ENCODE data around the gene DCAF8.

DCAF8 gene

DNA sequence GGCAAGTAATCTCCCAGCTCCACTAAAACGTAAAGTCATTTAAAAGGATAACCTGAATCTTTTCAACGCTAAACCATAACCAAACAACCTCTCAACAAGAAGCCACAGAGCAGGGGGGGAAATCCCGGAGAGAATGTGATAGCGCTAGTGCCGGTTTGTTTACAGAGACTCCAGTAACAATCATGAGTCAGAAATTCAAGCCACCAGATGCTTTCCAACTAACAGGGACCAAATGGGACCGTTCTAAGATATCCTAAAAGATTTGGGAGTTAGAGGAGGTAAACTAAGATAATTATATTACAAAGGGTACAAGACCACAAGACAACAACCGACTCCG lies 825 bp downstream of the DCAF8 start:
- no peak for DNase-seq (ENCODE audit: low spot score)

DNA sequence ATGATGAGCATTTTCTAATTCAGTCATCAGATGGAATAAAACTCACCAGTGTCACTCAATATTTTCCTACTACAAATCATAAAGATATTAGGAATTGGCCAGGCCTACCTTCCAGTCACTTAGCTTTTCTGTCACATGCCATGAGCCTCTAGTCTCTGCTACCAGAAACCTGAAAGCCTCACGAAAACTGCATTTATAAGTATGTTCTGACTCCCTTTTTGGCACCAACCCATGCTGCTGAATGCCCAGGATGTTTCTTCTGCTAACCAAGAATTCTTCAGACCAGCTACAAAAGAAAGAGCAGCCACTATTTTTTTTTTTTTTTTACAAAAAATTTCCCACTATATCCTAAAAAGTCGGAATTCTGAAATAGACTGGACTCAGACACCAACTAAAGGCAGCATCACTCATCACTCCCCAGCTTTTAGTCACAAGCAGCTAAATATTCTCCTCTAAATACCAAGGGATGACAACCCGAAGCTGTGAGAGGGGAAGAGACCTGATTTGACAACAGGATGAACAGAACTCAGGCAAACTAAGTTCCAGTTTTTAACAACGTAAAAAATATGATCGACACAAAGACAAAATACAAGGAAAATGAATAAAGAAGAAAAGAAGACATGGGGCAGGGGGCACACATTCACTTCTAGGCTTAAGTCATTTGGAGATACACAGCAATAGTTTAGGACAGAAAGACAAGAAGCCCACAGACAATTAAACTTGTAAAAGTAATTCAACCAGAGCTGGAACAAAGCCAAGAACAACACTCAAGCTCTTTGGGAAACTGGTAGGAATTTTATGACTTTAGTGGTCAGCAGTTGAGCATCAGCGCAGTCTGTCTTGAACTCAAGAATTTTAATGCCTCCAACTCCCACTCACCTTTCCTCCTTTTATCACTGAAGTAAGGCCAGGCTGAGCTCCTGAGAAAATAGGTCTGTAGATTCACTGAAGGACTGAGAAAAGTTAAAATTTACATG lies 1.7 kb downstream of the DCAF8 start:
- no peak for DNase-seq (ENCODE audit: low spot score)

DNA sequence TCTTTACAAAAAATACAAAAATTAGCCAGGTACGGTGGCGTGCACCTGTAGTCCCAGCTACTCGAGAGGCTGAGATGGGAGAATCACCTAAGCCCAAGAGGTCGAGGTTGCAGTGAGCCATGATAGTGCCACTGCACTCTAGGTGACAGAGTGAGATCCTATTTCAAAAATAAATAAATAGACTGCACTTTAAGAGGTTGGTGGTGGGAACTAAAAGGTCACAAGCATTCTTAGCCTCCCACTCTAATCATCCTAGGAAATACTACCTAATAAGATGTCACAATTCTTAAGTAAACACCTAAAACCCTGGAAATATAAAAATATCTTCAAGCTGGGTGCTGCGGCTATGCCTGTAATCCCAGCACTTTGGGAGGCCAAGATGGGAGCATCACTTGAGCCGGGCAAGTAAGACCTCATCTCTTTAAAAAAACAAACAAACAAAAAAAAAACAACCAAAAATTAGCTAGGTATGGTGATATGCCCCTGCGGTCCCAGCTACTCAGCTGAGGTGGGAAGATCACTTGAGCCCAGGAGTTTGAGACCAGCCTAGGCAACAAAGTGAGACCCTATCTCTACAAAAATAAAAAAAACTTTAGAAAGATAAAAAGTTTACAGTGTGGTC lies 4.1 kb downstream of the DCAF8 start:
- no peak for DNase-seq (ENCODE audit: low spot score)

DNA sequence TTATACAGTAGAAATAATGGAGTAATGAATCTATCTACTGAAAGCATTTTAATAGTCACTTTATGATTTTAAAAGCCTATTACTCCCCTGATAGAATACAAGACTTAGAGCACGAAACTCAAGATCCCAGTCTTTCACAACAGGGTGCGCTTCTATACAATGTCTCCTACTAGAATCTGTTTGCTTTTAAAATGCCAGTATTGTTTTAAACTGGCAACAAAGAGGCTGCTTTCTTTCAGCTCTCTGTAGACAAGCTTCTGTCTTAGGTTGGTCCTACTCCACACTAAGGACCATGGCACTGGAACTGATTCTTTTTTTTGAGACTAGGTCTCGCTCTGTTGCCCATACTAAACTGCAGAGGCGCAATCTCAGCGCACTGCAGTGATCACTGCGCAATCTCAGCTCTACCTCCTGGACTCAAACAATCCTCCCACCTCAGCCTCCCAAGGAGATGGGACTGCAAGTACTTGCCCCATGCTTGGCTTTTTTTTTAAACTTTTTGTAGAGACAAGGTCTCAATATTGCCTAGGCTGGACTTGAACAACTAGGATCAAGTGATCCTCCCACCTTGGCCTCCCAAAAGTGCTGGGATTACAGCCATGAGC lies 4.8 kb downstream of the DCAF8 start:
- no peak for DNase-seq (ENCODE audit: low spot score)

DNA sequence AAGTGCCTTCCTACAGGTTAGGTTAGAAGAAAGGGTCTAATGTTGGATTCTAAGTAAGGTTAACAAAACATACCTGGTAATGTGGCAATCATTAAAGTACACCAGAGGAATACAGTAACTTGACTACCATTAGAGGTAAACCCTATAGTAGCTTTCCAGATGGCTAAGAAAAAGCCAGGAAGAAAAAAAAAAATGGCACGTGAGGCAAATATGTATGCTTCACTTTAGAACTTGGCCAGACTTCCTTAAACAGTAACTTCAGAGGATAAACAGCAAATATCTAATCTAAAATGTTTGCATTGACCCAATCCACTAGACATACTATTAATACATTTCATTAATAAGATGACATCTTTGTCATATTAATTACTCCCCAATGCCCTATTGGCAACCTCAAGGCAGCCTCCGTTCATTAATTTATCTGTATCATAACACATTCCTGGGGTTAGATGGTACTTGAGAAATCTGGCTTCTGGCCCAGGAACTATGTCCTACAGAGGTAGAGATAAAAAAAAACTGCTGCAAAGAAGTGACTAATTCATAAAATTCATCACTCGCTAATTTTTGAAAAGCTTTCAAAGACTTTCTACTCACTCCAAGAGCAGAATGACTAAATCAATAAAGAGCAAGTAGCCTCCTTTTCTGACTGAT lies 5.8 kb downstream of the DCAF8 start:
- no peak for DNase-seq (ENCODE audit: low spot score)

DNA sequence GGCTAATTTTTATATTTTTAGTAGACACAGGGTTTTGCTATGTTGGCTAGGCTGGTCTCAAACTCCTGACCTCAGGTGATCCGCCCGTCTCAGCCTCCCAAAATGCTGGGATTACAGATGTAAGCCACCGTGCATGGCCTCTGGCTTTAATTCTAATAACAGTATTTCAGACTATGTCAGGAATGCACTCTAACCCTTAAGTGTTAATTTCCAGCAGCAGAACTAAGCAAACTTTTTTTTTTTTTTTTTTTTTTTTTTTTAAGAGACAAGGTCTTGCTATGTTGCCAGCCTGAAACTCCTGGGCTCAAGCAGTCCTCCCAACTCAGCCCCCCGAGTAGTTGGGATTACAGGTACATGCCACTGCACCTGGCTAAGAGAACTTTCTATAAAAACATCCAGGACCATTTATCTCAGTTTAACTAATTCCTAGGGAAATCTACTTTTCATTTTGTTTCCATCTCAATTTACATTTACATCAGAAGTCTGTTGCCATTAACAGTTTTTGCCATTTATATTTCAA lies 6.5 kb downstream of the DCAF8 start:
- no peak for DNase-seq (ENCODE audit: low spot score)

DNA sequence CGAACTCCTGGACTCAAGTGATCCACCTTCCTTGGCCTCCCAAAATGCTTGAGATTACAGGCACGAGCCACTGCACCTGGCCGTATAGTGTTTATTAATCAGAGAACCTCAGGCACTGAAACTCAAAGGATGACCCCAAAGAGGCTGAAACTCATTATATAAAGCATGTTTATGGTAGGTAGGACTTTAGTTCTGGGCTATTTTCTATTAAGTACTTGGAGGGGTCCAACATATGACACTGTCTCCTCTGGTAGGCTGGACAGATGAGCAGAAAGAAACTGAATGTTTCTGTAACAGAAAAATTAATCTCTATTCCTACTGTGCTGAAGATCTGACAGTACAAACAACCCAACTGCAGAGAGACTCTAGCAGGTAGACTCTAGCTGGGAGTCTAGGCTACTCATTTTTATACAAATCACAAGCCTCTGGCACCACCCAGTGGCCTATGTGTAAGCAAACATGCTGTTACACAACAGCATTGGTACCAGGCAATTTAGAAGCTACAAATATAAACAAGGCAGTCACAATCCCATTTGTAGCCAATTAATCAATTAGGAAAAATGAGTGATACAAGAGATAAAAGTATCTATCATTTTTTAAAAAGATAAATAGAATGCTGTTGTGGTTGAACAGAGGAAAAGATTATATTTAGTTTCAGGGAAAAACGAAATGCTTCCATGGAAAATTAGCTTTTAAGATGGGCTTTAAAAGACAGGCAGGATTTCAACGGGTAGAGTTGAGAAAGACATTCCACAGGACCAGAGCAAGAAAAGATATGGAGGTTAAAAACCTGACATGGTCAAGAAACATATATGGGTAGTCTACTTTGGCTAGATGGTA lies 10.4 kb downstream of the DCAF8 start:
- DNase-seq (ENCODE audit: low spot score): no peak

DNA sequence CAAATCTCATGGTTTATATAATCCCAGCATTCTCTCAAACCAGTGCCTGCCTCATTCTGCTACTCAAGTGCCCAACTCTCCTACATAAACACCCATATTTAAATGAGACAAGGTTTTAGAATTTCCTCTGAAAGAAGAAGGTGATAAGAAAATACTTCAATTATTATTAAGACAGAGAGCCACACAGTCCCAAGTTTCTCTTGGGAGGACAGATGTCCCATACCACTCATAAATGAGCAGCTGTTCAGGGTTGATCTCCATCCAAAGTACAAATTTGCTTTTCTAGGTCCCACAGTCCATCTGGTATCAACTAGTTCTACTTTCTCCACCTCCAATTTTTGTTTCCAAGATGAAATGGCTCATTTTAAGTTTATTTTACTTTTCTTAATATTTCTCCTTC lies 11.3 kb downstream of the DCAF8 start:
- no peak for DNase-seq (ENCODE audit: low spot score)

DNA sequence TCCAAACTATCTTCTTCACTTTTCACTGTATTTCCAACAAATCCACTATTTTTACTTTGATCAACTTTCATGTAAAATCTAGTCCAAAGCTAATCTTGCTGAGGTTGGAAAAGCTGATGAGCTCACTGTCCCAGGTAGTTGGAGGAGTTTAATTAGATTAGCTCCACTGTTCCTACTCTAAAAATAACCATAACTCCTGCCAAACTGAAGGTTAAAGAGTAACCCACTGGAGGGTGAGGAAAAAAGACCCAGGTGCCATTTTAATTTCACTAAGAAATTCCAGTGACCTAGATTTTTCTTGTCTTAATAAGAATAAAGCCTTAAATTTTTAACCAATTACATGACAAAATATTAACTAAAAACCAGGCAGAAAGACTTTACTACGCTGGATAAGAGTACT lies 15.3 kb downstream of the DCAF8 start:
- no peak for DNase-seq (ENCODE audit: low spot score)

DNA sequence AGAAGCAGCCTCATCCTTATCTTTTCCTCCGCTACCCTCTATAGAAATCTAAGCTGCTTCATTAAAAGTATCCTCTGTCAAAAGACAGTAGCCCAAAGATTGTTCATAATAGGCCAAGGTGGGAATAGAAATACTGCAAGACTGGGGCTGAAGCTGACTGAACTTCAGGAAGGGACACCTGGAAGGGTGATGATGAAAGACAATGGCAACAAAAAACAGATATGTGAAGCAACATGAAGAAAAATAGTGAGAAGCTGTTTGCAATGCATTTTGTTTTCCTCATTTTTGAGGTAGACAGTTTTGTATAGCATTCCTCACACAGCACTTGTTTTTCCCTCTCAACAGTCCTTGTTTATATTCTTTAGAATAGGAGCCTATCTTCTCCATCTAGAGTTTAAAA lies 16.9 kb downstream of the DCAF8 start:
- DNase-seq (ENCODE audit: low spot score): no peak

DNA sequence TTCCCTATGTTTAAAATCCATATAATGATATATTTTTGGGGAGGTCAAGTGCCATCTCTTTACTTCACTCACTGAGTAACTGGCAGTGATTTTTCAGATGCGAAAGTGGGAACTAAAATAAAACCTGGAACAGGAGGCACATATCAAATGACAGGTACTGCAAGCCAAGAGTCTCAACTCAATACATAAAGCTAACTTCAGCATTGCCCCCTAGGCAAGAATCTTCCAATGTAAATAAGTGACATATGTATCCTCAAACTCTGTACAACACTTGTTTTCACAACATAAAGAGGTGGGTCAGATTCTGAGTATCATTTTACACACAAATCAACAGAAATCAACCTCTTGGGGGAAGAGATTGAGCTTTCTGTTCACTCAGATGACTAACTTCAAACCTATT lies 18.1 kb downstream of the DCAF8 start:
- DNase-seq (ENCODE audit: low spot score): no peak

DNA sequence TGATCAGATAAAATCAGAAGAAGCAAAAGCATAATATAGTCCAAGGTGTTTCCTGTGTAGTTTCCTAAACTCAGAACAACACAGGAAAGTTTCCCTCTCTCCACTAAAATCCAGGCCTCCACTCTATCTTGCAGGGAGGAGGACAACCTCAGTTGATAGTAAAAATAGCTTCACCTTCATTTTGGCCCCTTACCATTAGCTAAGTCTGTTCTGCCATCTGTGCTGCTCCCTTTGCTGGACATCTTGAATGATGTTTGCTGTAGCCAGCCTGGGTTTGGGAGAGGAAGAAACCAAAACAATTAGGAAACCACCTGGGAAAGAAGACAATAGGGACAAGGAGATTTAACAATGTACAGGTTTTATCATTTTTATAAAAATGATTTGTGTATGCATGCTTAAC lies 18.6 kb downstream of the DCAF8 start:
- DNase-seq (ENCODE audit: low spot score): no peak

DNA sequence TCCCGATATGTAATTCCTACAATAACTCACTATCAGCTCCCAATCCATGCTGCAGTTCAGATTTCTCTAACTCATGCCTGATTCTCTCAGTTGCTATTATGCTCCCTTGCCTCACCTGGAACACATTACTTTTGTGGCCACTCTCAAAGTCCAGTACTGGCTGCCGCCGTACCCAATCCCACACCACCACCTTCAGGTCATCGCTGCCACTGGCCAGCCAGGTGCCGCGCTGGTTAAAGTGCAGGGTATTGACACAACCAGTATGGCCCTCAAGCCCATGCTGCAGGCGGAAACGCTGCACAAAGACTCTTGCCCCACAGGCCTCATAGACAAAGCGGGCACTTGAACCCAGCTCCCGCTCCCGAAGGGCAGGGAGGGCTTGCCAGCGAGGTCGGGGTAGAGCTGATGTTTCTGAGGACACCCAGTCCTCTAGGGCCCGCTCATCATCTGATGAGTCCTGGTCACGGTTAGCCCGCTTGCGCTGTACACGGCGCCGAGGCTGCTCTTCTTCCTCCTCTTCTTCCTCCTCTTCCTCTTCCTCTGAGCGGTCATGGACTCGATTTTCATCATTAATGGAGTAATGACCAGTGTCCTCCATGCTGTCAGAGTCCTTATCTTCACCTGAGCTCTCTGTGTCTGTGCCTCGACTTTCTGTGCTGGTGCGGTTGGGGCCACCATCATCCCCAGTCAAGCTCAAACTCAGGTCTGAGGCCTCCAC lies 22.6 kb downstream of the DCAF8 start:
- no peak for DNase-seq (ENCODE audit: low spot score)

DNA sequence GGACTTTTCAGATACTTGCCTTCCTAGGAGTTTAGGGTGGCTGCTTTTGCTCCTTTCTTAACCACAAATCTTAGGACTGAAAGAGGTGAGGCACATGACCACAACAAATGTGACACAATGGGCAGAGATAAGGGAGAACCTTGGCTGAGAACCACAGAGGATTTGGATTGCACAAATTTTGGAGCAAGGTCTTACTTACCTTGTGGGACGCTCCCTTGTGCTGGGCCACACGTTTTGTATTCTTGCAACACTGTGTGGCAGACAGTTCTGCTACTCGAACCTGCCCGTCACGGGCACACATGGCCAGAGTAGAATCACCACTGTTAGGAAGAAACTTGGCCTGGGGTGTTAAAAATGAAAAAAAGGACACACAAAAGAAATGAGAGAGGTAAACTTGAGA lies 23.9 kb downstream of the DCAF8 start:
- DNase-seq (ENCODE audit: low spot score): no peak

DNA sequence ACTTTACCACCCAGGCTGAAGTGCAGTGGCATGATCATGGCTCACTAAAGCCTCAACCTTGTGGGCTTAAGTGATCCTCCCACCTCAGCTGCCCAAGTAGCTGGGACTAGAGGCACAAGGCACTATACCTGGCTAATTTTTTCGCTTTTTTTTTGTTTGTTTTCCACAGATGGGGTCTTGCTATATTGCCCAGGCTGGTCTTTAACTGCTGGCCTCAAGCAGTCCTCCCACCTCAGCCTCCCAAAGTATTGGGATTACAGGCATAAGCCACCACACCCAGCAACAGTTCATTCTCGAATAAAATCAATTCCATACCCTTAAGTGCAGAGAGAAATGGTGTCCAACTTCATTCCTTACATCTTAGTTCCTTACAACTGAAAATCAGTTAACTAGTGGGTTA lies 24.8 kb downstream of the DCAF8 start:
- no peak for DNase-seq (ENCODE audit: low spot score)

DNA sequence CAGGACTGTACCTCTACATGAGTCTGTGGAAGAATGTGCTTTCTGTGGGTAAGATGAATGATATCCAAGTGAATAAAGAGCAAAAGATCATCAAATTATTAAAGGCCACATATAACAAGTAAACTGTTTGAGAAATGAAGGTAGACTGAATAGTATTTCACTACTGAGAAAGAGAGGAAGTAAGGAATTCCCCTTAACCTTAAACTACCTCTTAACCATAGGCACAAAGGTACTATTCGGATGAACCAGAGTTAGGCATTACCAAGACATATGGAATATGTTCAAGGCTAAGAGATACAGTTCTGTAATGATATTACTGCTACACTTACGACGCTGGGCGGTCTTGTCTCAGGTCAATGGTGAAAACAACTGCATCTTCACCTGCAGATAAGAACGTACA lies 25.5 kb downstream of the DCAF8 start:
- no peak for DNase-seq (ENCODE audit: low spot score)

DNA sequence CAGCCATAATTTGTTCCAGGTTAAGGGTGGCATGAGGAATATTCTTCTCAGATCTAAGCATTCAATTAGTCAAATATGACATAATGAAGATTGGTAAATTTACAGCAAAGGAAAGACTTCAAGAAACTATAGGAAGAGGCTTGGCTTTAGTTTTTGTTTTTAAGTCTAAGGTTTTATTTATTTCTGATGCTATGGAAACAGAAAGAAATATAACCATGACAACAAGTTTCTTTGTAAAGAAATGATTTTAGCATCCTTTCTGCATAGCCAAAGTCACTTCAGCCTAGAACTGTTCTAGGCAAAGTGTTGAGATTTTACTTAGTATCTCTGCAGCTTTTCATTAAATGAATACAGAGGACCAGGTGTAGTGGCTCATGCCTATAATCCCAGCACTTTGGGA lies 29.4 kb downstream of the DCAF8 start:
- no peak for DNase-seq (ENCODE audit: low spot score)

DNA sequence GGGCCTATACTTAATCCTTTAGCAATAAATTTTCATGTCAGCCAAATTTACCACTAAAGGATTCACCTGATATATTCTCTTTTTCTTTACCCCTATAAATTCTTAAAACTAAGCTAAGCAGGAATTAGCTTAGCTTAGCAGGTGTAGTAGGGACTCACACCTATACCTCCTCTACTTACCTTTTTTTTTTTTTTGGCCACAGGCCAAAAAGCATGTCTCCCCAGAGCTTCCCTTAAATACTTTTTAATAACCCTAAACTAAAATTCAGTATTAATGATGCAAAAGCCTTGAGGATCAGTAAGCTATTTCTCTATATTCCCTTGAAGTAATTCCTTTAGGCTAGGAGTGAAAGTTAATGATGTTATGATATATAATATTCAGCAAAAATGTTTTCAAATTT lies 33.9 kb downstream of the DCAF8 start:
- no peak for DNase-seq (ENCODE audit: low spot score)

DNA sequence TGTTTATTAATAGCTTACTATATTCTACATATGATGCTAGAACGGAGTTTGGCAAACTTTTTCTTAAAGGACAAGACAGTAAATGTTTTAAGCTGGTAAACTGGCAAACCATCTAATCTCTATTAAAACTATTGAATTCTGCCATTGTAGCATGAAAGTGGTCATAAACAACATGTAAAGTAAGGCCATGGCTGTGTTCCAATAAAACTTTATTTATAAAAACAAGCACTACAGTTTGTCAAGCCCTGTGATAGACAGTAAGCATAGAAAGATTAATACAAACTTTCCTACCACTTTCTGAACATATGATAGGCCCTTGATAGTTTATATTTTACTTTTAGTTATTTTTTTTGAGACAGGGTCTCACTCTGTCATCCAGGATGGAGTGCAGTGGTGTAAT lies 34.8 kb downstream of the DCAF8 start:
- DNase-seq (ENCODE audit: low spot score): no peak

DNA sequence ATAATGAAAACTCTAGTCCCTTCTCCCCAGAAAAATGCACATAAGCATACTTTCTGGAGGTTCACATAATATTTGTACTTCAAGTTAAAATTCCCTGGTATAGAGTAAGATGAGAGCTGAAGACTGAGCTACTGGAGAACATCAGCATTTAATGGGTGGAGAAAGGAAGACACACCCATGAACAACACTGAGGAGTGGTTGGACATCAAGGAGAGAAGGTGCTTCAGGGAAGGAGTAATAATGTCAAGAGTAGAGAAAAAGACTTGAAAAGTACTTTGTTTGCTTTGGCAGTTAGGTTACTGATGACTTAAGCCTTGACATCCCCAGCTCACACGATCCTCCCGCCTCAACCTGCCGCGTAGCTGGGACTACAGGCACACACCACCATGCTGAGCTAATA lies 35.3 kb downstream of the DCAF8 start:
- DNase-seq (ENCODE audit: low spot score): no peak

DNA sequence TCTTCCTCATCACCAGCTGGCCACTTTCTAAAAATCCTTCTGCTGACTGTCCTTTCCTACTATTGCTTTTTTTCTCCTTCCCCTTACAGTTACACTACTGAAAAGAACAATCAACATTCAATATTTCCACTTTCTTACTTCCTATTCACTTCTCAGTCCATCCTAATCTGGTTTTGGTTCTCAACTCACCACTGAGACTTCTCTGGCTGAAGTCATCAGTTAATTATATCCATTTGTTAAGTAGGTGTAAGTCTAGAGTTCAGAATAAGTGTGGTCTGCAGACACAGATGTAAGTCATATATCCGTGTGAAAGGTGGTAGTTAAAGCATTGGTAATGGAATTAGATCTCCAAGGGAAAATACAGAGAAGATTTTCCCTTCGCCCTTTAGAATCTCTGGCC lies 35.7 kb downstream of the DCAF8 start:
- DNase-seq (ENCODE audit: low spot score): no peak
